SU-DHL-6 (cell line): ENCODE data around the gene AURKB.

Source experiments
- H2AFZ ChIP-seq: fragments of 200-600 bp; sonication (generic); 2 replicates; pipeline ENCODE4 v1.6.1; 2014; ENCODE audit warnings: low read depth, mild to moderate bottlenecking, moderate library complexity, mixed read lengths, antibody characterized with exemption, low read length; ENCODE audit not compliant: severe bottlenecking
- H3F3A ChIP-seq: fragments of 200-600 bp; shearing (Covaris generic); 2 replicates; pipeline ENCODE4 v1.6.0; 2016; ENCODE audit warnings: antibody characterized with exemption, mild to moderate bottlenecking; ENCODE audit not compliant: insufficient read depth
- H3K27ac ChIP-seq: fragments of 200-600 bp; sonication (generic); 2 replicates; pipeline ENCODE4 v1.5.1; 2016; ENCODE audit warnings: low read depth, mild to moderate bottlenecking, low read length, moderate library complexity, mixed read lengths
- H3K27me3 ChIP-seq: fragments of 200-600 bp; sonication (generic), shearing (Covaris generic); 2 replicates; pipeline ENCODE4 v1.6.0; 2014; ENCODE audit warnings: mild to moderate bottlenecking, low read length
- H3K36me3 ChIP-seq: fragments of 200-600 bp; sonication (generic); 2 replicates; pipeline ENCODE4 v1.6.1; 2014; ENCODE audit warnings: mild to moderate bottlenecking, low read length, mixed read lengths
- H3K4me2 ChIP-seq: fragments of 300-600, 200-600 bp; shearing (Covaris generic), sonication (generic); 2 replicates; pipeline ENCODE4 v1.6.0; 2014; ENCODE audit warnings: low read length, low read depth, mild to moderate bottlenecking; ENCODE audit not compliant: poor library complexity, severe bottlenecking
- H3K4me3 ChIP-seq: fragments of 200-600 bp; sonication (generic); 2 replicates; pipeline ENCODE4 v1.5.1; 2014; ENCODE audit warnings: antibody characterized with exemption, low read length, mild to moderate bottlenecking, mixed read lengths; ENCODE audit not compliant: insufficient read depth, poor library complexity, severe bottlenecking
- H3K79me2 ChIP-seq: fragments of 200-600 bp; sonication (generic); 2 replicates; pipeline ENCODE4 v1.6.1; 2014; ENCODE audit warnings: mild to moderate bottlenecking, low read length, moderate library complexity; ENCODE audit not compliant: insufficient read depth
- H3K9ac ChIP-seq: fragments of 200-600 bp; sonication (generic); 2 replicates; pipeline ENCODE4 v1.7.0; 2014; ENCODE audit warnings: mild to moderate bottlenecking, low read length
- H3K9me2 ChIP-seq: fragments of 200-600 bp; sonication (generic); replicated peaks from 2 replicates; pipeline ENCODE4 v1.6.1; 2014; ENCODE audit warnings: low read length; ENCODE audit not compliant: insufficient read depth
- H3K9me3 ChIP-seq: fragments of 200-600 bp; sonication (generic); 2 replicates; pipeline ENCODE4 v1.6.1; 2014; ENCODE audit warnings: low read length, mixed read lengths; ENCODE audit not compliant: insufficient read depth
- H4K20me1 ChIP-seq: fragments of 200-600 bp; sonication (generic); 2 replicates; pipeline ENCODE4 v1.6.1; 2014; ENCODE audit warnings: low read depth, mild to moderate bottlenecking, antibody characterized with exemption, low read length, moderate library complexity, mixed read lengths
- CTCF ChIP-seq: fragments of 200-600 bp; sonication (generic); IDR thresholded peaks from one replicate; pipeline ENCODE4 v1.5.1; 2017; ENCODE audit warnings: antibody characterized with exemption, mild to moderate bottlenecking, low read length, moderate library complexity; ENCODE audit not compliant: insufficient read depth, poor library complexity, severe bottlenecking
- EZH2phosphoT487 ChIP-seq: fragments of 200-600 bp; sonication (generic), shearing (Covaris generic); conservative IDR thresholded peaks from 2 replicates; pipeline ENCODE4 v1.6.1; 2018; ENCODE audit warnings: mild to moderate bottlenecking, antibody characterized with exemption, low read length, moderate library complexity, mixed read lengths

Gene AURKB

GRCh38 chr17:8155996-8156245, 54.5 kb downstream of the AURKB start:
- Histone ChIP-seq H3K27me3 (no peaks in the 10 kb centered on the region), H3K79me2 (peaks cover 8% of the 10 kb centered on the region; the same call in 1 of the 2 replicates), H2AFZ (peak overlapping the region; percentile 21), H3K36me3 (no peaks in the 10 kb centered on the region), H3F3A (peaks cover 15% of the 10 kb centered on the region), H3K9ac (peak overlapping the region; percentile 59), H3K9me3 (no peaks in the 10 kb centered on the region), H3K9me2 (no peaks in the 10 kb centered on the region), H3K4me3 (peak overlapping the region; percentile 61), H4K20me1 (no peaks in the 10 kb centered on the region), H3K27ac (no peak overlapping the region), H3K4me2 (peak overlapping the region; percentile 80)
- no peak for TF ChIP-seq EZH2phosphoT487
- no peak for TF ChIP-seq CTCF

GRCh38 chr17:8155231-8155995, 55.0 kb downstream of the AURKB start:
- H3K36me3 ChIP-seq = no peaks in the 10 kb centered on the region
- H2AFZ ChIP-seq = peak overlapping the region; percentile 21
- H3K9me3 ChIP-seq = no peaks in the 10 kb centered on the region
- peak overlapping the region; percentile 80 for H3K4me2 ChIP-seq
- H3K9me2 ChIP-seq = no peaks in the 10 kb centered on the region
- H3F3A ChIP-seq = peaks cover 15% of the 10 kb centered on the region; the same call in 1 of the 2 replicates
- H3K27ac ChIP-seq = no peak overlapping the region
- H3K79me2 ChIP-seq = peaks cover 8% of the 10 kb centered on the region; the same call in 1 of the 2 replicates
- peak overlapping the region; percentile 61 for H3K4me3 ChIP-seq
- H3K9ac ChIP-seq = peak overlapping the region; percentile 59
- H4K20me1 ChIP-seq = no peaks in the 10 kb centered on the region
- H3K27me3 ChIP-seq = no peaks in the 10 kb centered on the region
- TF ChIP-seq EZH2phosphoT487 (no peak), CTCF (no peak)
